Measurements from ENCODE around the gene AP5M1.
A peak's percentile ranks its signal among the peaks of the same experiment; 100 is the strongest.
"Not testable (repeated sequence)": the region's sequence is repeated elsewhere in the genome, so short reads cannot be mapped to it uniquely, and the experiment has no call there.

Gene AP5M1

GRCh38 chr14:57314396-57315089 is 45.8 kb downstream of the AP5M1 start:
- H3K27me3 ChIP-seq (replicated peaks; ENCODE audit: control insufficient read depth, insufficient read depth, low read length, poor library complexity, severe bottlenecking) = peaks cover 2% of the 10 kb centered on the region
- H3K4me1 ChIP-seq (ENCODE audit: control insufficient read depth, insufficient read depth, low read length, poor library complexity, severe bottlenecking) = no peaks in the 10 kb centered on the region
- H3K4me3 ChIP-seq (ENCODE audit: insufficient read depth, low read depth, low read length, poor library complexity, severe bottlenecking) = no peak overlapping the region
- no peaks in the 10 kb centered on the region for H3K36me3 ChIP-seq (ENCODE audit: control insufficient read depth, insufficient read depth, low read length)
- no peaks in the 10 kb centered on the region for H3K9me3 ChIP-seq (ENCODE audit: control insufficient read depth, low read length)
- no peak overlapping the region for H3K27ac ChIP-seq (ENCODE audit: insufficient read depth, low read length, poor library complexity, severe bottlenecking)
- DNase-seq = no peak

GRCh38 chr14:57317248-57317833 is 48.6 kb downstream of the AP5M1 start:
- Histone ChIP-seq H3K4me1 (ENCODE audit: control insufficient read depth, insufficient read depth, low read length, poor library complexity, severe bottlenecking) (no peaks in the 10 kb centered on the region), H3K9me3 (ENCODE audit: control insufficient read depth, low read length) (no peaks in the 10 kb centered on the region), H3K4me3 (ENCODE audit: insufficient read depth, low read depth, low read length, poor library complexity, severe bottlenecking) (no peak overlapping the region), H3K27ac (ENCODE audit: insufficient read depth, low read length, poor library complexity, severe bottlenecking) (no peak overlapping the region), H3K27me3 (replicated peaks; ENCODE audit: control insufficient read depth, insufficient read depth, low read length, poor library complexity, severe bottlenecking) (peaks cover 2% of the 10 kb centered on the region), H3K36me3 (ENCODE audit: control insufficient read depth, insufficient read depth, low read length) (no peaks in the 10 kb centered on the region)
- DNase-seq = peak; percentile 29 to 62 (median 45)

- Histone ChIP-seq H3K4me3 (ENCODE audit: insufficient read depth, low read depth, low read length, poor library complexity, severe bottlenecking) (no peak overlapping the region), H3K9me3 (ENCODE audit: control insufficient read depth, low read length) (no peaks in the 10 kb centered on the region), H3K27me3 (replicated peaks; ENCODE audit: control insufficient read depth, insufficient read depth, low read length, poor library complexity, severe bottlenecking) (peaks cover 2% of the 10 kb centered on the region), H3K36me3 (ENCODE audit: control insufficient read depth, insufficient read depth, low read length) (no peaks in the 10 kb centered on the region), H3K27ac (ENCODE audit: insufficient read depth, low read length, poor library complexity, severe bottlenecking) (no peak overlapping the region), H3K4me1 (ENCODE audit: control insufficient read depth, insufficient read depth, low read length, poor library complexity, severe bottlenecking) (no peaks in the 10 kb centered on the region)
- no peak for DNase-seq
Measured at GRCh38 chr14:57319636-57320192, 50.9 kb downstream of the AP5M1 start.

- Histone ChIP-seq H3K36me3 (ENCODE audit: control insufficient read depth, insufficient read depth, low read length) (no peaks in the 10 kb centered on the region), H3K4me3 (ENCODE audit: insufficient read depth, low read depth, low read length, poor library complexity, severe bottlenecking) (no peak overlapping the region), H3K27ac (ENCODE audit: insufficient read depth, low read length, poor library complexity, severe bottlenecking) (no peak overlapping the region), H3K27me3 (replicated peaks; ENCODE audit: control insufficient read depth, insufficient read depth, low read length, poor library complexity, severe bottlenecking) (no peaks in the 10 kb centered on the region), H3K4me1 (ENCODE audit: control insufficient read depth, insufficient read depth, low read length, poor library complexity, severe bottlenecking) (no peaks in the 10 kb centered on the region), H3K9me3 (ENCODE audit: control insufficient read depth, low read length) (no peaks in the 10 kb centered on the region)
- DNase-seq = no peak
Measured at GRCh38 chr14:57323721-57324120, 55.0 kb downstream of the AP5M1 start.

GRCh38 chr14:57326253-57326652 is 57.5 kb downstream of the AP5M1 start:
- no peaks in the 10 kb centered on the region for H3K27me3 ChIP-seq (replicated peaks; ENCODE audit: control insufficient read depth, insufficient read depth, low read length, poor library complexity, severe bottlenecking)
- H3K4me1 ChIP-seq (ENCODE audit: control insufficient read depth, insufficient read depth, low read length, poor library complexity, severe bottlenecking) = no peaks in the 10 kb centered on the region
- no peaks in the 10 kb centered on the region for H3K9me3 ChIP-seq (ENCODE audit: control insufficient read depth, low read length)
- no peak for DNase-seq
- no peak overlapping the region for H3K4me3 ChIP-seq (ENCODE audit: insufficient read depth, low read depth, low read length, poor library complexity, severe bottlenecking)
- no peak overlapping the region for H3K27ac ChIP-seq (ENCODE audit: insufficient read depth, low read length, poor library complexity, severe bottlenecking)
- H3K36me3 ChIP-seq (ENCODE audit: control insufficient read depth, insufficient read depth, low read length) = no peaks in the 10 kb centered on the region

- Histone ChIP-seq H3K27ac (ENCODE audit: insufficient read depth, low read length, poor library complexity, severe bottlenecking) (no peak overlapping the region), H3K27me3 (replicated peaks; ENCODE audit: control insufficient read depth, insufficient read depth, low read length, poor library complexity, severe bottlenecking) (no peaks in the 10 kb centered on the region), H3K4me3 (ENCODE audit: insufficient read depth, low read depth, low read length, poor library complexity, severe bottlenecking) (no peak overlapping the region), H3K4me1 (ENCODE audit: control insufficient read depth, insufficient read depth, low read length, poor library complexity, severe bottlenecking) (no peaks in the 10 kb centered on the region), H3K36me3 (ENCODE audit: control insufficient read depth, insufficient read depth, low read length) (no peaks in the 10 kb centered on the region), H3K9me3 (ENCODE audit: control insufficient read depth, low read length) (no peaks in the 10 kb centered on the region)
- DNase-seq = no peak
Measured at GRCh38 chr14:57329833-57330232, 61.1 kb downstream of the AP5M1 start.

- DNase-seq; H3K27me3 ChIP-seq (replicated peaks; ENCODE audit: control insufficient read depth, insufficient read depth, low read length, poor library complexity, severe bottlenecking); H3K36me3 ChIP-seq (ENCODE audit: control insufficient read depth, insufficient read depth, low read length); H3K9me3 ChIP-seq (ENCODE audit: control insufficient read depth, low read length); H3K27ac ChIP-seq (ENCODE audit: insufficient read depth, low read length, poor library complexity, severe bottlenecking); H3K4me1 ChIP-seq (ENCODE audit: control insufficient read depth, insufficient read depth, low read length, poor library complexity, severe bottlenecking); H3K4me3 ChIP-seq (ENCODE audit: insufficient read depth, low read depth, low read length, poor library complexity, severe bottlenecking): not testable (repeated sequence)
Measured at GRCh38 chr14:57332475-57332874, 63.7 kb downstream of the AP5M1 start.

GRCh38 chr14:57333726-57334125 is 65.0 kb downstream of the AP5M1 start:
- H3K4me3 ChIP-seq (ENCODE audit: insufficient read depth, low read depth, low read length, poor library complexity, severe bottlenecking) = not testable (repeated sequence)

DNA sequence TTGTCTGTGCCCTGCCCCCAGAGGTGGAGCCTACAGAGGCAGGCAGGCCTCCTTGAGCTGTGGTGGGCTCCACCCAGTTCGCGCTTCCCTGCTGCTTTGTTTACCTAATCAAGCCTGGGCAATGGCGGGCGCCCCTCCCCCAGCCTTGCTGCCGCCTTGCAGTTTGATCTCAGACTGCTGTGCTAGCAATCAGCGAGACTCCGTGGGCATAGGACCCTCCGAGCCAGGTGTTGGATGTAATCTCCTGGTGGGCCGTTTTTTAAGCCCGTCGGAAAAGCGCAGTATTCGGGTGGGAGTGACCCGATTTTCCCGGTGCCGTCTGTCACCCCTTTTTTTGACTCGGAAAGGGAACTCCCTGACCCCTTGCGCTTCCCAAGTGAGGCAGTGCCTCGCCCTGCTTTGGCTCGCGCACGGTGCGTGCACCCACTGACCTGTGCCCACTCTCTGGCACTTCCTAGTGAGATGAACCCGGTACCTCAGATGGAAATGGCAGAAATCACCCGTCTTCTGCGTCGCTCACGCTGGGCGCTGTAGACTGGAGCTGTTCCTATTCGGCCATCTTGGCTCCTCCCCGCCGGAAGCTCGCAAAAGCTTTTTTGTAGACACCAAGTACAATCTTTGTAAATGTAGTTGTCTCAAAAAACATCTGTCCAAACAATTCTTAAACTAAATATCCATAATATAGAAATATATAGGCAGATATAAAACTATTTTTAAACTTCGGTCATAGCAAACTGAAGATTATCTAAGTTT is 75.0 kb downstream of the AP5M1 start:
- not testable (repeated sequence) for H3K27ac ChIP-seq (ENCODE audit: insufficient read depth, low read length, poor library complexity, severe bottlenecking); H3K36me3 ChIP-seq (ENCODE audit: control insufficient read depth, insufficient read depth, low read length); H3K4me1 ChIP-seq (ENCODE audit: control insufficient read depth, insufficient read depth, low read length, poor library complexity, severe bottlenecking); H3K27me3 ChIP-seq (replicated peaks; ENCODE audit: control insufficient read depth, insufficient read depth, low read length, poor library complexity, severe bottlenecking); H3K9me3 ChIP-seq (ENCODE audit: control insufficient read depth, low read length); DNase-seq; H3K4me3 ChIP-seq (ENCODE audit: insufficient read depth, low read depth, low read length, poor library complexity, severe bottlenecking)

More at GRCh38 chr14:57333726-57334125, 65.0 kb downstream of the AP5M1 start:
- not testable (repeated sequence) for H3K4me1 ChIP-seq (ENCODE audit: control insufficient read depth, insufficient read depth, low read length, poor library complexity, severe bottlenecking); H3K9me3 ChIP-seq (ENCODE audit: control insufficient read depth, low read length); DNase-seq; H3K27ac ChIP-seq (ENCODE audit: insufficient read depth, low read length, poor library complexity, severe bottlenecking); H3K36me3 ChIP-seq (ENCODE audit: control insufficient read depth, insufficient read depth, low read length); H3K27me3 ChIP-seq (replicated peaks; ENCODE audit: control insufficient read depth, insufficient read depth, low read length, poor library complexity, severe bottlenecking)

DNA sequence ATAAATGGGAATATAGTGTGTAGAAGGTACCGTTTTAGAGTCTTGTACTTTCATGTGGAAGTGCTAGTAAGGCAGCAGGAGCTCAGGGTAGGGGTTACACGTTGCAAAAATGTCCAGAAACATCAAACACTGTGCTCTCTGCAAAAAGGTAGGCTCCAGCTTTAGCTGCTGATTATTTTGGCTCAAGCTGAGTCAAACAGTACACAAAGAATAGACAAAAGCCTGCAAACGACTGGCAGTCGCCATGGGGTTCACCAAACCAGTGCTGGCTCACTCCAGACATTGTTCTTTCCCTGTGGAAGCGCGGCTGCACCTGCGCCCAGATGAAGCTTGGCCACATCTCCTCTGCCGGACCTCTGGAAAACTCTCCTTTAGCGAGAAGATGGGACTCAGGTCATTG is 76.3 kb downstream of the AP5M1 start:
- no peak for DNase-seq
- no peaks in the 10 kb centered on the region for H3K36me3 ChIP-seq (ENCODE audit: control insufficient read depth, insufficient read depth, low read length)
- no peak overlapping the region for H3K4me3 ChIP-seq (ENCODE audit: insufficient read depth, low read depth, low read length, poor library complexity, severe bottlenecking)
- no peaks in the 10 kb centered on the region for H3K9me3 ChIP-seq (ENCODE audit: control insufficient read depth, low read length)
- no peaks in the 10 kb centered on the region for H3K27me3 ChIP-seq (replicated peaks; ENCODE audit: control insufficient read depth, insufficient read depth, low read length, poor library complexity, severe bottlenecking)
- H3K4me1 ChIP-seq (ENCODE audit: control insufficient read depth, insufficient read depth, low read length, poor library complexity, severe bottlenecking) = no peaks in the 10 kb centered on the region
- no peak overlapping the region for H3K27ac ChIP-seq (ENCODE audit: insufficient read depth, low read length, poor library complexity, severe bottlenecking)

Data from effector memory CD4-positive, alpha-beta T cell (primary cell).